ENCODE results near the gene PTPRO. TPM values are rescaled to one million over a fixed set of nuclear protein-coding genes. Genes with fewer than 3 reads are reported as not detected.

Gene PTPRO
- total and polyA plus RNA-seq, 4 donors: 0.31 to 3.3 (median 1.1) TPM

- TF ChIP-seq, protein P1, sequence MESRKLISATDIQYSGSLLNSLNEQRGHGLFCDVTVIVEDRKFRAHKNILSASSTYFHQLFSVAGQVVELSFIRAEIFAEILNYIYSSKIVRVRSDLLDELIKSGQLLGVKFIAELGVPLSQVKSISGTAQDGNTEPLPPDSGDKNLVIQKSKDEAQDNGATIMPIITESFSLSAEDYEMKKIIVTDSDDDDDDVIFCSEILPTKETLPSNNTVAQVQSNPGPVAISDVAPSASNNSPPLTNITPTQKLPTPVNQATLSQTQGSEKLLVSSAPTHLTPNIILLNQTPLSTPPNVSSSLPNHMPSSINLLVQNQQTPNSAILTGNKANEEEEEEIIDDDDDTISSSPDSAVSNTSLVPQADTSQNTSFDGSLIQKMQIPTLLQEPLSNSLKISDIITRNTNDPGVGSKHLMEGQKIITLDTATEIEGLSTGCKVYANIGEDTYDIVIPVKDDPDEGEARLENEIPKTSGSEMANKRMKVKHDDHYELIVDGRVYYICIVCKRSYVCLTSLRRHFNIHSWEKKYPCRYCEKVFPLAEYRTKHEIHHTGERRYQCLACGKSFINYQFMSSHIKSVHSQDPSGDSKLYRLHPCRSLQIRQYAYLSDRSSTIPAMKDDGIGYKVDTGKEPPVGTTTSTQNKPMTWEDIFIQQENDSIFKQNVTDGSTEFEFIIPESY (IDR thresholded peaks at IDR 0.05): no peak
- TF ChIP-seq HNF4G (IDR thresholded peaks at IDR 0.05): no peak
- TF ChIP-seq TAF1 (conservative IDR thresholded peaks at IDR 0.05): no peak
- TF ChIP-seq MAX (IDR thresholded peaks at IDR 0.05): no peak
Measured at GRCh38 chr12:15638231-15638630, 315.9 kb downstream of the PTPRO start (continued).

- Histone ChIP-seq H3K4me3 (ENCODE audit: low read depth in 1 of 3, low read length in 3 of 3) (no peak overlapping the region), H3K9ac (ENCODE audit: low read depth in 1 of 2, low read length in 2 of 2) (no peak overlapping the region), H3K9me3 (ENCODE audit: control insufficient read depth in 4 of 4, low read length in 3 of 4) (no peaks in the 10 kb centered on the region), H3K4me1 (ENCODE audit: control insufficient read depth in 4 of 4, insufficient read depth in 4 of 4, low read length in 3 of 4) (no peaks in the 10 kb centered on the region), H3K27ac (ENCODE audit: low read depth in 1 of 2, low read length in 2 of 2) (no peak overlapping the region), H3K36me3 (ENCODE audit: control insufficient read depth in 4 of 4, insufficient read depth in 3 of 4, low read depth in 1 of 4, low read length in 3 of 4) (peaks cover 0 to 30% (median 18%) of the 10 kb centered on the region in 4 donors), H3K27me3 (ENCODE audit: control insufficient read depth in 4 of 4, insufficient read depth in 4 of 4, low read length in 3 of 4) (no peaks in the 10 kb centered on the region)
- TF ChIP-seq, protein P2, sequence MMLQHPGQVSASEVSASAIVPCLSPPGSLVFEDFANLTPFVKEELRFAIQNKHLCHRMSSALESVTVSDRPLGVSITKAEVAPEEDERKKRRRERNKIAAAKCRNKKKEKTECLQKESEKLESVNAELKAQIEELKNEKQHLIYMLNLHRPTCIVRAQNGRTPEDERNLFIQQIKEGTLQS (IDR thresholded peaks at IDR 0.05): no peak
- TF ChIP-seq REST (IDR thresholded peaks at IDR 0.05): no peak
- no peak for TF ChIP-seq TAF1 (conservative IDR thresholded peaks at IDR 0.05)
- no peak for TF ChIP-seq SP1 (IDR thresholded peaks at IDR 0.05)
- TF ChIP-seq RXRA (IDR thresholded peaks at IDR 0.05): no peak
- no peak for TF ChIP-seq FOXA2 (IDR thresholded peaks at IDR 0.05)
- no peak for TF ChIP-seq FOXA1 (IDR thresholded peaks at IDR 0.05)
- TF ChIP-seq RAD21 (IDR thresholded peaks at IDR 0.05): no peak
- TF ChIP-seq JUND (IDR thresholded peaks at IDR 0.05): no peak
- TF ChIP-seq, protein P3, sequence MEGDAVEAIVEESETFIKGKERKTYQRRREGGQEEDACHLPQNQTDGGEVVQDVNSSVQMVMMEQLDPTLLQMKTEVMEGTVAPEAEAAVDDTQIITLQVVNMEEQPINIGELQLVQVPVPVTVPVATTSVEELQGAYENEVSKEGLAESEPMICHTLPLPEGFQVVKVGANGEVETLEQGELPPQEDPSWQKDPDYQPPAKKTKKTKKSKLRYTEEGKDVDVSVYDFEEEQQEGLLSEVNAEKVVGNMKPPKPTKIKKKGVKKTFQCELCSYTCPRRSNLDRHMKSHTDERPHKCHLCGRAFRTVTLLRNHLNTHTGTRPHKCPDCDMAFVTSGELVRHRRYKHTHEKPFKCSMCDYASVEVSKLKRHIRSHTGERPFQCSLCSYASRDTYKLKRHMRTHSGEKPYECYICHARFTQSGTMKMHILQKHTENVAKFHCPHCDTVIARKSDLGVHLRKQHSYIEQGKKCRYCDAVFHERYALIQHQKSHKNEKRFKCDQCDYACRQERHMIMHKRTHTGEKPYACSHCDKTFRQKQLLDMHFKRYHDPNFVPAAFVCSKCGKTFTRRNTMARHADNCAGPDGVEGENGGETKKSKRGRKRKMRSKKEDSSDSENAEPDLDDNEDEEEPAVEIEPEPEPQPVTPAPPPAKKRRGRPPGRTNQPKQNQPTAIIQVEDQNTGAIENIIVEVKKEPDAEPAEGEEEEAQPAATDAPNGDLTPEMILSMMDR (IDR thresholded peaks at IDR 0.05; ENCODE audit: low read depth, low read length, missing input control): no peak
- TF ChIP-seq HNF4A (conservative IDR thresholded peaks at IDR 0.05): no peak
- TF ChIP-seq, protein P1 (IDR thresholded peaks at IDR 0.05): no peak
- TF ChIP-seq EGR1 (IDR thresholded peaks at IDR 0.05; ENCODE audit: low read depth in 2 of 2): no peak
- TF ChIP-seq GABPA (IDR thresholded peaks at IDR 0.05 in 1 of 2, conservative IDR thresholded peaks at IDR 0.05 in 1 of 2): no peak
- no peak for TF ChIP-seq MAX (IDR thresholded peaks at IDR 0.05)
- TF ChIP-seq HNF4G (IDR thresholded peaks at IDR 0.05): no peak
- no peak for TF ChIP-seq NR2F2 (IDR thresholded peaks at IDR 0.05)
- TF ChIP-seq YY1 (IDR thresholded peaks at IDR 0.05): no peak
- no peak for DNase-seq (ENCODE audit: low spot score)
Measured at GRCh38 chr12:15644700-15645099, 322.4 kb downstream of the PTPRO start.

Data from liver (tissue), 9 donors.